Right lobe of liver (tissue), 6 donors: ENCODE results near the gene CENPW. TPM values are rescaled to one million over a fixed set of nuclear protein-coding genes. Genes with fewer than 3 reads are reported as not detected.
A peak's percentile ranks its signal among the peaks of the same experiment; 100 is the strongest.

Experiments used
- ATAC-seq, 4 donors: fragments of 200-7000 bp; cut with Tn5 transposase; one replicate each; pipeline ENCODE4 v1.9.1; 2020; ENCODE audit warnings: mild to moderate bottlenecking in 4 of 4, moderate library complexity in 4 of 4
- DNase-seq, 3 donors: peaks; one replicate each; pipeline ENCODE4 v3.0.0-alpha.2; 2020
- H3K27ac ChIP-seq, 3 donors: fragments of 200-600 bp; one replicate each; pipeline ENCODE4 v1.8.0; 2022
- H3K27me3 ChIP-seq, 2 donors: fragments of 200-600 bp; one replicate each; pipeline ENCODE4 v1.8.0; 2022
- H3K36me3 ChIP-seq, 4 donors: fragments of 200-600 bp; sonication (generic) in 1 of 4; one replicate each; pipeline versions ENCODE4 v1.5.1 to v1.8.0; 2017 to 2022; ENCODE audit warnings: control low read depth in 1 of 4
- H3K4me1 ChIP-seq, 4 donors: fragments of 200-600 bp; sonication (generic) in 1 of 4; one replicate each; pipeline versions ENCODE4 v1.5.1 to v1.8.0; 2017 to 2022; ENCODE audit warnings: control low read depth in 1 of 4
- H3K4me3 ChIP-seq, 3 donors: fragments of 200-600 bp; one replicate each; pipeline ENCODE4 v1.8.0; 2022
- H3K9me3 ChIP-seq, 4 donors: fragments of 200-600 bp; sonication (generic) in 1 of 4; one replicate each; pipeline versions ENCODE4 v1.5.1 to v1.8.0; 2017 to 2022; ENCODE audit warnings: control low read depth in 1 of 4
- CTCF ChIP-seq, 4 donors: fragments of 200-600 bp in 3 of 4; fragments of 450-650 bp in 1 of 4; IDR thresholded peaks; one replicate each; pipeline versions ENCODE4 v1.5.1 to v1.8.0; 2016 to 2022; ENCODE audit warnings: antibody characterized with exemption in 4 of 4, mild to moderate bottlenecking in 2 of 4
- POLR2A ChIP-seq: fragments of 450-650 bp; IDR thresholded peaks from one replicate; pipeline ENCODE4 v1.6.1; 2017; ENCODE audit warnings: antibody characterized with exemption, mild to moderate bottlenecking
- WGBS: methylation state at CpG from one replicate; pipeline ENCODE4 v1.1.6; 2018; ENCODE audit warnings: low coverage, low lambda C conversion rate; ENCODE audit not compliant: insufficient coverage; ENCODE audit errors: missing lambda C conversion rate; 5-methylcytosine and 5-hydroxymethylcytosine counted together
- intact Hi-C, 2 donors: fragments of 100-400 bp; cut with DNase I; formaldehyde crosslinking; loops; one replicate each; pipeline versions ENCODE4 v1.11.2 to v1.14.1; 2022
- total RNA-seq, 6 experiments: library from RNA; depleted of rRNA in 2 of 6; stranded (reverse); fragments of >200 nt in 2 of 6; fragmentation: NEBNext Ultra II Directional in 3 of 6; extraction: Animal tissue kit (Norgen Biotek cat#: 25700) in 3 of 6; gene quantifications; one replicate each; pipeline versions ENCODE4 v1.1.0 to v1.2.4, GENCODE V29; 2016 to 2023
- donor health status: DM: no; HTN: yes; CAD: no.
- donor health status: DM: no; HTN: no; CAD: no.
- donor health status: DM: no; HTN: no; CAD: no.
- donor health status: DM: no; HTN: yes; CAD: no.
- donor health status: DM: no; HTN: yes; CAD: no.

CENPW gene
- total RNA-seq, 6 experiments from 2014 or later, result 0.68 to 2.7 (median 1.4) TPM; not detected in 1

GRCh38 chr6:126313941-126314340 is 26.0 kb upstream of the CENPW start:
- H3K36me3 ChIP-seq, result no peaks in the 10 kb centered on the region
- intact Hi-C loops, result no loop called here
- WGBS, result 71% methylated on average over 1 of the region's 1 CpG
- ATAC-seq (no peak), DNase-seq (no peak)
- TF ChIP-seq POLR2A, result no peak
- TF ChIP-seq CTCF (IDR thresholded peaks at IDR 0.05), result no peak
- no peaks in the 10 kb centered on the region for H3K4me1 ChIP-seq
- no peaks in the 10 kb centered on the region for H3K9me3 ChIP-seq
- no peak overlapping the region for H3K4me3 ChIP-seq
- H3K27ac ChIP-seq, result no peak overlapping the region
- H3K27me3 ChIP-seq, result no peaks in the 10 kb centered on the region

GRCh38 chr6:126318797-126319196 is 21.1 kb upstream of the CENPW start:
- WGBS, result 85% methylated on average over 1 of the region's 1 CpG
- TF ChIP-seq CTCF (IDR thresholded peaks at IDR 0.05), result no peak
- TF ChIP-seq POLR2A, result no peak
- intact Hi-C loops, result no loop called here
- Histone ChIP-seq H3K4me1 (no peaks in the 10 kb centered on the region), H3K4me3 (no peak overlapping the region), H3K36me3 (no peaks in the 10 kb centered on the region), H3K27ac (no peak overlapping the region), H3K9me3 (no peaks in the 10 kb centered on the region), H3K27me3 (no peaks in the 10 kb centered on the region)
- no peak for ATAC-seq
- DNase-seq, result no peak

- H3K4me1 ChIP-seq, result peaks cover 0 to 10% (median 2%) of the 10 kb centered on the region in 4 donors
- ATAC-seq (no peak), DNase-seq (no peak)
- H3K9me3 ChIP-seq, result no peaks in the 10 kb centered on the region
- no peaks in the 10 kb centered on the region for H3K36me3 ChIP-seq
- 89% methylated on average over 2 of the region's 2 CpGs for WGBS
- no peak overlapping the region for H3K4me3 ChIP-seq
- TF ChIP-seq CTCF (IDR thresholded peaks at IDR 0.05), result no peak
- TF ChIP-seq POLR2A, result no peak
- H3K27me3 ChIP-seq, result no peaks in the 10 kb centered on the region
- intact Hi-C loops, result no loop called here
- no peak overlapping the region for H3K27ac ChIP-seq
Observed at GRCh38 chr6:126333729-126334128, 6.2 kb upstream of the CENPW start.

- Histone ChIP-seq H3K36me3 (no peaks in the 10 kb centered on the region), H3K27ac (no peak overlapping the region), H3K9me3 (no peaks in the 10 kb centered on the region), H3K4me3 (no peak overlapping the region), H3K4me1 (peaks cover 0 to 10% (median 2%) of the 10 kb centered on the region in 4 donors), H3K27me3 (no peaks in the 10 kb centered on the region)
- DNase-seq (no peak), ATAC-seq (no peak)
- TF ChIP-seq CTCF (IDR thresholded peaks at IDR 0.05) (no peak), POLR2A (no peak)
- intact Hi-C loops, result no loop called here
- 60% methylated on average over 3 of the region's 3 CpGs for WGBS
Observed at GRCh38 chr6:126335210-126335609, 4.7 kb upstream of the CENPW start.

- ATAC-seq, result peak; percentile 77 to 84 (median 82)
- Histone ChIP-seq H3K36me3 (no peaks in the 10 kb centered on the region), H3K4me1 (peaks cover 0 to 18% (median 4%) of the 10 kb centered on the region in 4 donors), H3K27ac (peak overlapping the region; percentile 26 to 61 (median 50)), H3K27me3 (no peaks in the 10 kb centered on the region), H3K9me3 (no peaks in the 10 kb centered on the region), H3K4me3 (no peak overlapping the region)
- intact Hi-C loops, result no loop called here
- TF ChIP-seq POLR2A (no peak), CTCF (IDR thresholded peaks at IDR 0.05) (no peak)
- 28% methylated on average over 3 of the region's 3 CpGs for WGBS
- peak in 1 of 3 donors; percentile 55 for DNase-seq
Observed at GRCh38 chr6:126337323-126337722, 2.6 kb upstream of the CENPW start.
